GM10248 (cell line): Measurements from ENCODE around the gene CFAP90.
A peak's percentile ranks its signal among the peaks of the same experiment; 100 is the strongest.

ENCODE experiments used
- CTCF ChIA-PET: fragments of 300-600 bp; sonication (Branson Sonifier 250); formaldehyde crosslinking; extraction: SDS; loops from one replicate; lab custom pipeline; 2021; ENCODE audit warnings: antibody characterized with exemption; lab: Yijun Ruan, JAX
- POLR2A ChIA-PET: fragments of 350-650 bp; sonication (Branson Sonifier 250); formaldehyde crosslinking; extraction: SDS; loops from one replicate; lab custom pipeline; 2020; ENCODE audit warnings: antibody characterized with exemption; lab: Yijun Ruan, JAX
- DNase-seq: peaks from one replicate; pipeline ENCODE4 v3.0.0; 2012; ENCODE audit errors: extremely low spot score
- TF ChIP-seq, protein P1 (sequence below): IDR thresholded peaks from 2 replicates; pipeline ENCODE4 v1.5.1; 2012; ENCODE audit warnings: mild to moderate bottlenecking, low read depth; ENCODE audit errors: extremely low read depth, missing control alignments, control extremely low read depth

CFAP90 gene

DNA sequence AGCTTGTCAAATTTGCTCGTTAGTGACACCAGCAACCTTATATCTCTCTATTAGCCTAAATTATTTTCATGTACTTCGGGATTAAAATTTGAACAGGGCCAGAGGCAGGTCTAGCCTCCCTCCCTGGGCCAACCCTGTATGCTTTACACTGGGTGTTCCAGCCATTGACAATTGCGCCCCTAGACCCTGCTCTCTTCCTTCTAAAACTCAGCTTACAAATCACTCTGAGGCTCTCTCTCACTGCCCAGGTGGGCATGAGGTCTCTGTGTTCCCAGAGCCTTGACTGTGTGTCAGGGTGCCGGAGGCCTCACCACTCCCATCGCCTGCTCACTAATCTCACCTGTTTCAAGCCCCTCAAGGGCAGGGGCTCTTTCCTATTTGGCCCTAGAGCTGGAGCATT lies 6.4 kb upstream of the CFAP90 start:
- POLR2A ChIA-PET: no interaction called here
- CTCF ChIA-PET: interaction anchor here (1.0 to 2.6 kb wide), 13 partner anchors 9 to 1093 kb away, joined by 3 to 12 read pairs (median 5); partner anchors contain the start of genes FASTKD3 and MTRR
- TF ChIP-seq, protein P1, sequence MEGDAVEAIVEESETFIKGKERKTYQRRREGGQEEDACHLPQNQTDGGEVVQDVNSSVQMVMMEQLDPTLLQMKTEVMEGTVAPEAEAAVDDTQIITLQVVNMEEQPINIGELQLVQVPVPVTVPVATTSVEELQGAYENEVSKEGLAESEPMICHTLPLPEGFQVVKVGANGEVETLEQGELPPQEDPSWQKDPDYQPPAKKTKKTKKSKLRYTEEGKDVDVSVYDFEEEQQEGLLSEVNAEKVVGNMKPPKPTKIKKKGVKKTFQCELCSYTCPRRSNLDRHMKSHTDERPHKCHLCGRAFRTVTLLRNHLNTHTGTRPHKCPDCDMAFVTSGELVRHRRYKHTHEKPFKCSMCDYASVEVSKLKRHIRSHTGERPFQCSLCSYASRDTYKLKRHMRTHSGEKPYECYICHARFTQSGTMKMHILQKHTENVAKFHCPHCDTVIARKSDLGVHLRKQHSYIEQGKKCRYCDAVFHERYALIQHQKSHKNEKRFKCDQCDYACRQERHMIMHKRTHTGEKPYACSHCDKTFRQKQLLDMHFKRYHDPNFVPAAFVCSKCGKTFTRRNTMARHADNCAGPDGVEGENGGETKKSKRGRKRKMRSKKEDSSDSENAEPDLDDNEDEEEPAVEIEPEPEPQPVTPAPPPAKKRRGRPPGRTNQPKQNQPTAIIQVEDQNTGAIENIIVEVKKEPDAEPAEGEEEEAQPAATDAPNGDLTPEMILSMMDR: no peak
- DNase-seq: no peak

DNA sequence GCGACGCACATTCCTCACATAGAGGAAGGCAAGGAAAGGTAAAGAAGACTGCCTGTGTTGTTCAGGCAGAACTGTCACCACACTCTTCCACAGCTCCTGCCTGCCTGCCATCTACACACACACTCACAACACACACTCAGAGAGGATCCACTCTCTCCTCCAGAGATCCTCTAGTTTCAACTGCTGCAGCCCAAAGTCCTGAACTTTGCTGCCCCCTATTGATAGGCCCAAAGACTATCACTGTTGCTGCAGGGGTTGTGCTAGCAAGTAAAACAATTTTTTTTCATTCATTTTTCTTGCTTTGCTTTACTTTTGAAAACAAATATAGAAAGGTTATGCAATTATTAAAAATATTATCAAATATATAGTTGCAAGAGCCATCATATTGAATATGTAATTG lies 5.9 kb upstream of the CFAP90 start:
- CTCF ChIA-PET: interaction anchor here (1.0 to 2.6 kb wide), 9 partner anchors 11 to 1092 kb away, joined by 3 to 12 read pairs (median 5); partner anchors contain the start of genes FASTKD3 and MTRR
- POLR2A ChIA-PET: no interaction called here
- TF ChIP-seq, protein P1: peak; percentile 67
- DNase-seq: peak; percentile 27

DNA sequence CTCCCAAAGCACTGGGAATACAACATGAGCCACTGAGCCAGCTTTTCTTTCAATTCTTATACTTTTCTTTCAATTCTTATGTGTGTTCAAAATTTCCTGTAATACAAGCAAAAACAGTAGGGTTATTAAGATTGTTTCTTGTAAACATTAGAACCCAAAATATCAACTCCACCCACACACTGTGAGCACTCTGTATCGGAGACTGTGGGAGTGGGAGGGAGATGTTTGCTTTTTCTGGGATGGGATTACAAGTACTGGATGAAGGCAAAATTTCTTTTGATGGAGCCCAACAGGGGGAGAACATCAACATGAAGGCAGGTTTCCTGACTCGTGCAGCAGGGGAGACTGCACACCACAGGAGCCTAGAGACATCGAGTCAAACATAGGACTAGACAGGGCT lies 4.7 kb upstream of the CFAP90 start:
- TF ChIP-seq, protein P1: no peak
- no peak for DNase-seq
- CTCF ChIA-PET: interaction anchor here (1.0 to 2.5 kb wide), 8 partner anchors 10 to 595 kb away, joined by 3 to 12 read pairs (median 4); partner anchors contain the start of genes FASTKD3 and MTRR
- POLR2A ChIA-PET: no interaction called here

DNA sequence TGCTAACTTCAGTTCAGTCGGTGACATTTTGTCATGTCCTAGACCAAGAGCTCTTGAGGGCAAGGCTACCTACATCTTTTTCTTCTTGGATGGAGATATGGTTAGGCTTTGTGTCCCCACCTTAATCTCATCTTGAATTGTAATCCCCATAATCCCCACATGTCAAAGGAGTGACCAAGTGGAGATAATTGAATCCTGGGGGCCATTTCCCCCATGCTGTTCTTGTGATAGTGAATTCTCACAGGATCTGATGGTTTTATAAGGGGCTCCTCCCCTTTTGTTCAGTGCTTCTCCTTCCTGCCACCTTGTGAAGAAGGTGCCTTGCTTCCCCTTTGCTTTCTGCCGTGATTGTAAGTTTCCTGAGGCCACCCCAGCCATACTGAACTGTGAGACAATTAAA lies 2.1 kb upstream of the CFAP90 start:
- ChIA-PET POLR2A (no interaction called here), CTCF (interaction anchor here (1.2 kb wide), 1 partner anchor 37 kb away, joined by 3 read pairs; no protein-coding TSS in a partner anchor)
- DNase-seq: no peak
- TF ChIP-seq, protein P1: no peak

DNA sequence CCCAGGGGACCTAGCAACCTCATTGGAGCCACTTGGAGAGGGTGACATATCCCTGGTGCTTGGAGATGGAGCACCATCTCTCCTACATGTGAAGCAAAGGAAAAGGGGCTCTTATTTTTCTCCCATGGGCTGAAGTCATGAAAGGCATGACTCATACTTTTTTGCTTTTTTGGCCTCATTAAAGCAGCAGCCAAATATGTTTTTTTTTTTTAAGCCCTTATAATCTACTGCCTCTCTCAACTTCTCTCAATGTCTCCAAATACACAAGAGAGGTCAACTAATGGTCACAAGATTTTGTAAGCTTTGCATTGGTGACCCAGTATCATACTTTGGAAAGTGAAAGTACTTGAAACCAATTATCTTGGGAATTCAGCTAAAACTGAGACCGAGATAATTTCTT lies 1.6 kb upstream of the CFAP90 start:
- TF ChIP-seq, protein P1: no peak
- POLR2A ChIA-PET: no interaction called here
- no peak for DNase-seq
- CTCF ChIA-PET: interaction anchor here (1.2 kb wide), 1 partner anchor 36 kb away, joined by 3 read pairs; no protein-coding TSS in a partner anchor

DNA sequence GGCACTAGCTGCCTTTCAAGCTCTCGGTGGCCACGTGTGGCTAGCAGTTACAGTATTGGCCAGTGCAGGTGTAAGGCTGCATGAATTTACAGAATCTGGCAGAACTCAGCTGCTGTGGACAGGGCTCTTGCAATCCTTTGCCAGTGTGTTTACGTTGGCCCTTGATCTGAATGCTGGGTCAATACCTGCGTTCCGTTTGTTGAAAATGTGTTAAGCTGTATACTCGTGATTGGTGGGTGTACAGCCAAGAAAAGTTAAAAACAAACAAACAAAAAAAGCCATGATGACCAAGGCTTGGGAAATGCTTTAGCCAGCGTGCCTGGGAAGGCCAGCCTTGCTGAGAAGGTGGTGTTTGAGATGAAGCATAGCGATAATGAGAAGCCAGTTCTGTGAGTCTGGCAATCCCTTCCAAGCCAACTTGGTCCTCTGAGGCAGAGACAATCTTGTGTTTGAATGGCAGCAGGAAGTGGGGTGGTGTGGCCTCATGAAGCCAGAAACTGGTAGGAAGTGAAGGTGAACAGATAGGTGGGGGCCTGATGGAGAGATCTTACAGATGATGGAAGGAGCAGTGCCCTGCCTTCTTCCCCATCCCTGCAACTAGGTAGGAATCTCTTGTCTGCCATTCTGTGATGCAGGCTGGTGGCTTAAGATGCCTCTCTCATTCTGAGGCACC lies 820 bp upstream of the CFAP90 start:
- ChIA-PET POLR2A (no interaction called here), CTCF (interaction anchor here (1.2 kb wide), 2 partner anchors 8 to 36 kb away, joined by 3 to 4 read pairs; no protein-coding TSS in a partner anchor)
- no peak for DNase-seq

More for the DNA sequence above, 820 bp upstream of the CFAP90 start:
- TF ChIP-seq, protein P1: no peak
